Measurements from ENCODE around the gene SLC7A8.

SLC7A8 gene

GRCh38 chr14:23158779-23159178 is 24.7 kb downstream of the SLC7A8 start:
- DNase-seq (ENCODE audit: low read depth in 2 of 2): no peak

DNA sequence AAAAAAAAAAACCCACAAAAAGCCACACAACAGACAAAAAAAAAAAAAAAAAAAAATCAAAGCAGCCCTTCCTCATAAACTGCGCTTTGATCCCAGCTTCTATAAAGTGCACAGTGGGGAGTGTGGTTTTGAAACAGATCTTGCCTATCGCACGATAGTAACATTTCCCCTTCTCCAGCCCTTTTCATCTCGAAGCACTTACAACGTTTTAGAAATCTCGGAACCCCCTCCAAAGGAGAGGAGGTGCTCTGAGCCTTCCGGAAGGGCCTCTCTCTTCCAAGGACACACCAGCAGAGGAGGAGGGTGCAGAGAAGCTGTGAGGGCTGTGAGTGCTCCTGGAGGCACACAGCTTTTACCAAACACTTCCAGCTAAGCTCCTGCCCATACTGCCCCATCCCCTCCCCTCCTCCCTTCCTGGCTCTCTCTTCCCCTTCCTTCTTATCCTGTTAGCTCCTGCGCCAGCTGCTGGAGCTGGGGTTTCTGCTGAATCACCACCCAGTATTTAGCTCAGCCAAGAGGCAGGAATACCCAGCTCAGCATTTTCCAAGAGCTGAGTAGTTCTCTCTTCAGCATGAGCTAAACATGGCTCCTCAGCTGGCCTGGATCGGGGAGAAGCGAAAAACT is 28.4 kb downstream of the SLC7A8 start:
- DNase-seq (ENCODE audit: low read depth in 2 of 2): no peak

- DNase-seq (ENCODE audit: low read depth in 2 of 2): peak in 1 of 2 experiments; percentile 12
These were observed 29.3 kb downstream of the SLC7A8 start for GRCh38 chr14:23153851-23154796.

DNA sequence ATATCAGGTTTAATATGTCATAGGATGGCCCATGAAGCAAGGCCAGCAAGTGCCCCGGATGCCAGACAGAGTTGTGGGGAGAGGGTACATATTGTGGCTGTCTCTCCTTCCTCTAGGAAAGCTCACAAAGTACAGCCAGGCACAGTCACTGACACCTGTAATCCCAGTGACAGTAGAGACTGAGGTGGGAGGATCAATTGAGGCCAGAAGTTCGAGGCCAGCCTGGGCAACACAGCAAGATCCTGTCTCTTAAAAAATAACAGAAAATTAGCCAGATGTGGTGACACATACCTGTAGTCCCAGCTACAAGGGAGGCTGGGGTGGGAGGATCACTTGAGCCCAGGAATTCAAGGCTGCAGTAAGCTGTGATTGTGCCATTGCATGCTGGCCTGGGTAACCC is 32.1 kb downstream of the SLC7A8 start:
- DNase-seq (ENCODE audit: low read depth in 2 of 2): no peak

- DNase-seq (ENCODE audit: low read depth in 2 of 2): no peak
These were observed 33.7 kb downstream of the SLC7A8 start for GRCh38 chr14:23149745-23150144.

DNA sequence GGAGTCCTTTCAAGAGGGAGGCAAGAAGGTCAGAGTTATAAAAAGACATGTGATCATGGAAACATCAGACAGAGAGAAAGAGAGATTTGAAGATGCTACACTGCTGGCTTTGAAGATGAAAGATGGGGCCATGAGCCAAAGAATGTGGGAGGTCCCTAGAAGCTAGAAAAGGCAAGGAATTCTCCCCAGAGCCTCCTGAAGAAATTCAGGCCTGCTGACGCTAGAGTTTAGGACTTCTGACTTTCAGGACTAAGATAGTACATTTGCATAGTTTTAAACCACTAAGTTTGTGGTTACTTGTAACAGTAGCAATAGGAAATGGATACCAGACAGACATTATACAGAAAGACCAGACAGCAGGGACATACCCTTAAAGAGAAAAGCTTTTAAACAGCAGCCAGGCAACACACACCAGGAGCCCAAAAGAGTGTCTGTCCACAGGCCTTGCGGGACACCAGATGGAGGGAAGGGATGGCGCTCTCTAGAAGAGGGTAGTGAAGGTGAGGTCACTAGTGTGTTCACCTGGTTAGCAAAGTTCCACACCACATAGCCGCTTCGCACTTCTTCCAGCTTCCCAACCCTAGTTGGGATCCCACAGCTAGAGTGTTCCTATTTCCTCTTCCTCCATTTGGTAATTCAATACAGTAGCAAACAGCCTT is 34.7 kb downstream of the SLC7A8 start:
- no peak for DNase-seq (ENCODE audit: low read depth in 2 of 2)

GRCh38 chr14:23147676-23148075 is 35.8 kb downstream of the SLC7A8 start:
- DNase-seq (ENCODE audit: low read depth in 2 of 2): no peak

DNA sequence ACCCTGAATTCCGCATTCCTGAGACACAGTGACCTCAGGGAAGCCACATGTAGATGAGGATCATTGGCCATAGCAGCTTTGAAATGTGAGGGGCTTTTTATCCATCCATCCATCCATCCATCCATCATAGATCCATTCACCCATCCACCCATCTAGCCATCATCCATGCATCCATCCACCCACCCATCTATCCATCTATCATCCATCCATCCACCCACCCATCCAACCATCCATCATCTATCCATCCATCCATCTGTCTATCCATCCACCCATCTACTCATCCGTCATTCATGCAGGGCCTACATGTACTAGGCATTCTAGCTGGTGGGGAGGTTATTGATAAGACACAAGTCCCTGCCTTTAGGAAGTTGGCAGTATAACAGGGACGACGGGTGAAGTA is 36.5 kb downstream of the SLC7A8 start:
- no peak for DNase-seq (ENCODE audit: low read depth in 2 of 2)

- no peak for DNase-seq (ENCODE audit: low read depth in 2 of 2)
These were observed 37.0 kb downstream of the SLC7A8 start for GRCh38 chr14:23146351-23146910.

GRCh38 chr14:23145794-23146350 is 37.6 kb downstream of the SLC7A8 start:
- no peak for DNase-seq (ENCODE audit: low read depth in 2 of 2)

GRCh38 chr14:23143911-23144310 is 39.5 kb downstream of the SLC7A8 start:
- no peak for DNase-seq (ENCODE audit: low read depth in 2 of 2)

DNA sequence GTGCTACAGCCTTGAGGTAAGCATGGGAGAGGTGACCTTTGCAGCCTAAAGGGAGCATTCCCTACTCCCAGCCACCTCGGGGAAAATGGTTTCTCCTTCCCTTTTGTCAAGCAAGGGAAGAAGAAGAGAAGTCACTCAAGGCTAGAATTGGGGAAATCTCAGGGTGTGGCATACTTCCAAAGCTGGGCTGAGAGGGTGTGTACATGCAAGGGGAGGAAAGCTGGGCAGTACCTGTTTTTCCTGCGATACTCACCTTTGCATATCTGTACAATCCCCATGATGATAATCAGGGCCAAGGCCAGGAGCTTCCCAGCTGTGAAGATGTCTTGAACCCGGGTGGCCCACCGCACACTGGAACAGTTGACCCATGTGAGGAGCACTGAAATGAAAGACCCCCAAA is 40.6 kb downstream of the SLC7A8 start:
- no peak for DNase-seq (ENCODE audit: low read depth in 2 of 2)

GRCh38 chr14:23141706-23142444 is 41.6 kb downstream of the SLC7A8 start:
- DNase-seq (ENCODE audit: low read depth in 2 of 2): no peak

DNA sequence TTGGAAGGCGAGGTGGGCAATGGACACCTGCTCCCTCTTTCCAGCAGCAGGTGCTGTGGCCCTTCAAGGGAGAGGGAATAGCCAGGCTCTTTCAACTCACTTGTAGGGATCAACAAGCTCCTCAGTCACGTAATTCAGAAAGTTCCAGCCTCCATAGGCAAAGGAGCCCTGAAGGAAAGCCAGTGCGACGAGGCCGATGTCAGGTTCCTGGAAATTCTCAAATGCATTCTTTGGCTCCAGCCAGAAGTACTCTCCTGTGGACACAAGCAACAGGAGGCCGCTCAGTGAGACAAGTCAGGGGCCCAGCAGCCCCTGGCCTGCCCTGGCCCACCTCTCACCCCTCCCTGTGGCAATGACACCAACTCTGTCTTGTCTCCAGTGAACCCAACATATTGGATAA is 43.1 kb downstream of the SLC7A8 start:
- no peak for DNase-seq (ENCODE audit: low read depth in 2 of 2)

DNA sequence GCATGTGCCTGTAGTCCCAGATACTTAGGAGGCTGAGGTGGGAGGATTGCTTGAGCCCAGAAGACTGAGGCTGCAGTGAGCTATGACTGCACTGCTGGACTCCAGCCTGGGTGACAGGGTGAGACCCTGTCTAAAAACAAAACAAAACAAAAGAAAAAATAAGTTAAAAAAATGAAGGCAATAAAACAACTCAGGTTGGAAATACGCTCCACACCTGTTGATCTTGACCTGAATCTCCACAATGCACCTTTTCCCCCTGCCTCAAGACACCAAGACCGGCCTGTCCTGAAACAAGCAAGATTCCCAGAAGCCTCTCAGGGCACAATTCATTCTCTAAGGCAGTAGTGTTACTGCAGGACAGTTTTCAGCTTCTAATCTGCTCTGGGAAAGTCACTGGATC is 43.6 kb downstream of the SLC7A8 start:
- no peak for DNase-seq (ENCODE audit: low read depth in 2 of 2)

DNA sequence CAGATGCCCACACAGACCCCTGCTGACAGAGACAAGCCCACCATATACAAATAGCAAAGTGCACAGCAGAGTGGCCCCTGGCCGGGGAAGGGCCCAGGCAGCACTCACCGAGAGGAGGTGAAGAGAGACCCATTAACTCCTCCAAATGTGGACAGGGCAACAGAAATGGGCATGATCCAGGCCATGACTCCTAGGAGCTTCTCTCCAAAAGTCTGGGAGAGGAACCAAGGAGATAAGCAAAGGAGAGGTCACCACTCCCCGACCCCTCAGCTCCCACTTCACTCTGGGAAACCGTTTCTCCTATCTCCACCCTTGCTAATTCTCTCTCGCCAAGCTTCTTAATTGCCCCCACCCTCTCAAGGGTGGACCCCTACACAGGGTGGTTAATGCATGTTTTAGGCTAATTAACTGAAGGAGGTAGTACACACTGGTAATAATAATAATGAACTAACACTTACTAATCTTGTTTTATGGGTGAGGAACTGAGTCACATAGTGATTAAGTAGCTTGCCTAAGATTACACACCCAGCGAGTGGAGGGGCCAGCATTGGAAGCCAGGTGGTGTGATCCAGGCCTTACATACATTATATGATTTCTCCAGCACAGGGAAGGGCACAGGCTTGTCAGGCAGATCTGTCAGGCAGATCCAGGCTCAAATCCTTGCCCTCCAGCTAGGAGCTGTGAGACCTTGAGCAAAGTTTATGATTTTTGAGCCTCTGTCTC is 45.5 kb downstream of the SLC7A8 start:
- no peak for DNase-seq (ENCODE audit: low read depth in 2 of 2)

DNA sequence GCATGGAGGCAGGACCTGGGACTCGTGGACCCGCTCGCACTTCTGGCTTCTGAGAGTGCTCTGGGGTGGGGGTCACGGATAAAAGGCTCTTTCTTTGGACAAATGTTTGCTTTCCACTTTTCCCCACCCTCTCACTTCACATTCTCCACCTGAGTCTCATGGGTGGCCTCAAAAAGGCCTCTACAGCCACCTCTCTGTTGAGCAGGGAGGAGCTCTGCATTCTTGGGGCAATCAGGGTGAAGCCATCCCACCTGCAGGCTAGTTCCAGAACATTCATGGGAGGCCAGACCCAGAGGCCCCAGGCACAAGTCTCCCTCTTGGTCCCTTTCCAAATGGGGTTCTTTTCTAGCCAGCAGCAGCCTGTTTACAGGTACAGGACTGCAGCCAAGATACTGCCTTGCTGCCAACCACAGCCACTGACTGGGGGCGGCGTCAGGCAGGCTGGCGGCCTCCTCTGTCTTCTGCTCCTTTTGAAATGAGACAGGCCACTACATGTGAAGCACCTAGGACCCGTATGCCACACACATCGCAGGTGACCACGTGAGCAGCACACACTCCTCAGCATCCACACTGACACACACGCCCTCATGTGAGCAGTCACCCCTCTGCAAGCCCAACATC is 46.2 kb downstream of the SLC7A8 start:
- no peak for DNase-seq (ENCODE audit: low read depth in 2 of 2)

DNA sequence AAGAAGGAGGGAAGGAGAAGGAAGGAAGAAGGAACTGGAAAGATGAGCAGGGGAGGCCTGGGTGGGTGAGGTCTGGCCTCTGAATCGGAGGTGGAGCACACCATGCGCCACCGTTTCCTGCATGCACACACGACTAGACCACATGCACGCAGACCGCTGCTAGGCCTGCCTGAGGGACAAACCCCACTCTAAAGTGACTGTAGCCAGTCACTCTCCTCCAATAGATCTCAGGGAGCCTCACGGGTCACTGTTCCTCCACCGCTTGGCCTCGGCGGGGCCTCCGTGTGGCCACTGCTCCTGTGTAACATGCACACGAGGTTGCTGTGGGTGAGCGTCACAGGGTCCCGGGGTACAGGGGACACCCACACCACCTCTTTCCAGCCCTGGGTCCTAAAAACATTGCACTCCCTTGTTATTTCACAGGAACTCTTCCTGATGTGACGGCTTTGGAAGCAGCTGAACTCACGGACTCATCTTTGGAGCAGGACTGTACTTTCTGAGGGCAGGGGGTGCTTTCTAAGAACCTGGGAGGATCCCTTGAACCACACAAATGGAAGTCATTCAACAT is 46.8 kb downstream of the SLC7A8 start:
- DNase-seq (ENCODE audit: low read depth in 2 of 2): no peak

GRCh38 chr14:23132970-23133369 is 50.5 kb downstream of the SLC7A8 start:
- DNase-seq (ENCODE audit: low read depth in 2 of 2): no peak

DNA sequence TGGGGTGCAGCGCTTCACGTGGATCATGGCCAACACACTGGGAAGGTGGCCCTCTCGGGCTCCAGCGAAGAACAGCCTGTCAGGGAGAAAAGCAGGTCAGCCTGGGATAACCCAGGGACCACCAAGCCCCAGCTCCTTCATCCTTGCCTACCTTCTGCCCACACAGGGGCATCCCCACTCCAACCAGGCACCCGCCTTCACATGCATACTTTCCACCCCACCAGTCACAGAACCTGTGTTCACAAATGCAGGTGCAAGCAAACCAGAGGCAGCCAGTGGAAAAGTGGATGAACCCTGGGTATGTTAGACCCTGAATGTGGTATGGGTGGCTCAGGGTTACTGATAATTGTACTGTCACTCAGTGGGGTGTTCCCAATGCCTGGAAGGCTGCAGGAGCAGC is 52.0 kb downstream of the SLC7A8 start:
- DNase-seq (ENCODE audit: low read depth in 2 of 2): no peak
